ENCODE data around the gene PDE1C.

PDE1C gene

DNA sequence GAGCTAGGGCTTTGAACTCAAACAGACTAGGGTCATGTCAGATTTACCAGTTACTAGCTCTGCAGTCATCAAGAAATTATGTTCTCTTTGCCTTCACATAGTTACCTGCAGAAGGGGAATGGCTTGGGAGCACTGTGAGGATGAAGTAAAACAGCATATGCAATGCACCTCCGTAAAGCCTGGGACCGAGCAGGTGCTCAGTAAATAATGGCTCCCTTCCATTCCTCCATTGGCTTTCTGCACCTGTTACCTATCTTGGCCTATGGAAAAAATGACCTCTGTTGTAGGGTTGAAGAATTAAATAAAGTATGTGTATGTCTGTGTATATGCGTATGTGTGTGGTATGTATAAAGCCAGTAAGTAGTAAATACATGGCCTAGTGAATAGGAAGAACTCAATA, 78.8 kb downstream of the PDE1C start:
- no peak for DNase-seq (ENCODE audit: low spot score)

DNA sequence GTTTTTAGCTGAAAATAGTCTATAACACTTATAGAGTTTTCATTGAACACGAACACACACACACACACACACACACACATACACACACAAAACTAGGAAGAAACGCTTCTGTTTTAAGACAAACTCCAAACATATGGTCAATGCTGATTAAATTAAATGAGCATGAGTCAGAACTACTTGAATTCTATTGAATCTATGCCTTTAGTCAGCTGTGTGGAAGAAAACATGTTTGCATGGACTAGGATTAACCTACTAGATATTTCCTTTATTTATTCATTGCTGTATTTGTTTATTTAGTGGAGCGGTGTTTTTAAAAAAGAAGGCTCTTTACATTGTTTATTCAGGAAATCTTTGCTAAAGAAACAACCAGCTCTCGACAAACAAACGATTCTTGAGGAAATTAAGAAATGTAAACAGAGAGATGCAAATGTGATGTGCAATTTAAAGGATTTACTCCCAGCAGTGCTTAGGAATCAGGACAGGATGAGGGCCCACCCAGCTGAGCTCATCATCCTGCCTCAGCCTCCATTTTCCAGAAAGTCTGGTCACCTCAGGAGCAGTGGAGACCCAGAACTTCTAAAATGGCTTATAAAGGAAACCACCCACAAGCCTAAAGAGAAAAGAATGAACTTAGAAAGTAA, 83.2 kb downstream of the PDE1C start:
- DNase-seq (ENCODE audit: low spot score), result no peak

DNA sequence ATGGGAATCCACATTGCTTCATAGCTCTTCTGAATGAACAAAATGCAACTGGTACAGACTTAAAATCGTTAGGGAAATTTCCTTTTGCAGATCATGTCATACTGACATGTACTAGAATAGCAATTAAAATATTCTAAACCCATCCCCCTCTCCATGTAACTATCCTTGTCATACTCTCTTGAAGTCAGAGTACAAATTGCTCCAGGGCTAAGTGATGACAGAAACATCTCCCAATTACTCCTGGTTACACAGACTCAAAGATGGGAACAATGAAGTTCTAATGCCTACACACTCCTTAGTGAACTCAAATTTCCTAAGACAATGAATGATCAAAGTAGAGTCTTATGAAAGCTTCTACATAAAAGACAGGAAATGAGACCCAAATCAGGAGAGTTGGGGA, 87.2 kb downstream of the PDE1C start:
- DNase-seq (ENCODE audit: low spot score), result no peak

DNA sequence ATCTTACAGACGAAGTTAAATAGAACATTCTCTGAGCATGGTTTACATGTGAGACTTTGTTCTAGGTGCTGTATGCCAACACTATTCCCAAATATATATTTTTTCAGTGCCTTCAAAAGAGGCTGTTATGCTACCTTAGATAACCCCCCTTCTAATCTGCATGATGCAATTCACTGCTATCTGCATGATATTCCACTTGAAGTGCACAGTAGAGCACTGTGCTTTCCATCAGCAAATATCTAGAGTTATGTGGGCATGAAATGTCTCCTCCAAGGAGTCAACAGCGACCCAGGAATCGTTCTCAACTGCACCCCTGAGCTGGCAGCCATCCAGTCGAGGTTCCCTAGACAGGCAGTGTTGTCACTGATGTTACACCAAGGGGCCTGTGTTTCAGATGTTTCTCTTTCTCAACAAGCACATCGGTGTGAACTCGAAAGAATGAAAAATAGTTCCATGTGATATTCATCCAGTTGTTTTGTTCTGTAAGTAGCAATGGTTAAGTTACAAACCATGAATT, 88.3 kb downstream of the PDE1C start:
- DNase-seq (ENCODE audit: low spot score), result no peak

DNA sequence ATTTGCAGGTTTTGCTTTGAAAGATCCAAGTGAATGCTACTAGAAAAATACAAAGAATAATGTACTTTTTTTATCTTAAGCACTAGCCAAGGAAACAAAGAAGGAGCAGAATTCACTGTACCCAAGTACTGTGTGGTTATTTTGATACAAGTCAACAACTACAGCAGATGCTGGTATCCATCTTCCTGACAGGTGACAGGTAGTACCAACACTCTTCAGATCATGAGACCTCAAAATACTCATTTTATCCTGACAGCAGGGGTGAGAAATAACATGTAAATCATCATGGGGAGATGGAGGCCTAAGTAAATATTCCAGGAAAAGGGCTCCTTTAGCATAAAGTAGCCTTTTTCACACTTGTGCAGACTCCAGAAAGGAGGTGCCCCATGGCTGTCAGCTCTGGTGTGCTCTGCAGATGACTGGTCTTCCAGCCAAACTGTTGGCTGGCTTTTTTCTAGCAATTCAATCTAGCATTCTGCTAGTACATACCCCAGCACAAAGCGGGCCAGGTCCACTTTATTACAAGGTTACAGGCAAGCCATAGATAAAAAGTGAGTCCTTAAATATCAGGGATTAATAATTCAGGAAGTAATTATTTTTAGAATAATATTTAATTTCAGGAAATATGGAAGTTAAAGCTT, 90.4 kb downstream of the PDE1C start:
- no peak for DNase-seq (ENCODE audit: low spot score)

DNA sequence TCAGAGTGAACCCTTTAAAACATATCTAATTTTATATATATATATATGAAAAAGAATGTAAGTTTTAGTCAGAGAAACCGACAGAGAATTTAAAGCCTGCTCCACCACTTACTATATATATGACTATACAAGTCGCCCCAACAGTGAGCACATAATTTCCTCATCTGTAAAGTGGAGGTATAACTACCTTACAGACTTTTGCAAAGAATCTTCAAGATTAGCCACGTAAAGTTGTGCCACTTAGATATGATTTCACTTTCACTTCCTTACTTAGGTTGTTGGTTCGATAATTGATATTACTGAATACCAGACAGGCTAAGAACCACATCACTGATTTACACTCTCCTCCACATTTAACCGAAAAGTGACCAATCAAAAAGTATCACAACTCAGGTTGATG, 94.7 kb downstream of the PDE1C start:
- DNase-seq (ENCODE audit: low spot score), result no peak

DNA sequence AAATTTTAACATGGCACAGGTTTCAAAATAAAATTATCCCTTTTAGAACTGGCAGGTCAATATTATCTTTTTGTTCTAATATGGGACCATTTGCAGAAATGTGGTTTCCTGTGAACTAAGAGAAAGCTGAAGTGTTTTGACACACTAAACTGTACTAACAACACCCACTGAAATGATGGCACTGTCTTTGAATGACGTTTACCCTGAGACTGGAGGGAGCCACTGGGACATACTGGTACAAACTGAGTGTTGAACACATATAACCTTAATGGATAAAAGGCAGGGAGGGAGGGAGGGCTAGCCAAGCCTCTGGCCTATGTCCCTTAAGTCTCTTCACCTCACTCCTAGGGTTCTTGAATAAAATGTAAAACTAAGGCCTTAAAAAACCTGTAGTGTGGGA, 95.9 kb downstream of the PDE1C start:
- no peak for DNase-seq (ENCODE audit: low spot score)

DNA sequence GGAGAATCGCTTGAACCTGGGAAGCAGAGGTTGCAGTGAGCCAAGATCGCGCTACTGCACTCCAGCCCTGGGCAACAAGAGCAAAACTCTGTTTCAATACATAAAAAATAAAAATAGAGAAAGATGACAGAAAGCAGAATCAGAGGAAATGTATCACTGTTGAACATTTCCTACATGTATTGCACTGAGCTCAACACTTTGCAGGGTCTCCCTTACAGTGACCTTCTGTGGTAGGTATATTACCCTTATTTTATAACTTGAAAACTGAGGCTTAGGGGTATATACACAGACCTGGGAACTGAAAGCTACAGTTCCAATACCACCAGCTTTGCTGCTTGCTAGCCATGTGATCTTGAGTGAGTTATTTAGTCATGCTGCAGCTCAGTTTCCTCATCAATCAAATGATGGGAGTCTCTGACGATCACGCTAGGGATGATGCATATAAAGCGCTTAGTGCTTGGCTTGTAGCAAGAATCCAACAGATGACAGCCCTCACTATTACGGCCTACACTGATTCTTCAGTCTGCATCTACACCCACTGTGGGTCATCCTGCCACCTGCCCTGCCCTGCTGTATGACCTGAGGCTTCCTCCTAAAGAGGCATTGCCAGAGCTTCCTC, 99.0 kb downstream of the PDE1C start:
- no peak for DNase-seq (ENCODE audit: low spot score)

DNA sequence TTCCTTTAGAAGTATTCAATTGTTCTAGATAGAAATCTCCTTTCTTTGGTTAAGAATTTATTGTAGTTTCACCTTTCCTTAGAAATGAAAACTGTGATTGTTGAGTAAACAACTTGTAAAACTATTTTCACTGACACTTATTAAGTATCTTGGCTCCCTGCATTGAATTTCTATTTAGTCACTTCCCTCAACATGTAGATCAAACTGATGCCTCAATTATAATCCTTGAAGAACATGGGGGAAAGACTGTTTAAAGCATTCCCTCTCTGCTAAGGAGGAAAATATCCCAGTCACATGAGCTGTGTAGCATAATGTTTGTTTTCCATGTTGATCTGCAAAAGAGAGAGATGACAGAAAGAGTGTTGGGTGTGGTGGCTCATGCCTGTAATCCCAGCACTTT, 99.7 kb downstream of the PDE1C start:
- no peak for DNase-seq (ENCODE audit: low spot score)

DNA sequence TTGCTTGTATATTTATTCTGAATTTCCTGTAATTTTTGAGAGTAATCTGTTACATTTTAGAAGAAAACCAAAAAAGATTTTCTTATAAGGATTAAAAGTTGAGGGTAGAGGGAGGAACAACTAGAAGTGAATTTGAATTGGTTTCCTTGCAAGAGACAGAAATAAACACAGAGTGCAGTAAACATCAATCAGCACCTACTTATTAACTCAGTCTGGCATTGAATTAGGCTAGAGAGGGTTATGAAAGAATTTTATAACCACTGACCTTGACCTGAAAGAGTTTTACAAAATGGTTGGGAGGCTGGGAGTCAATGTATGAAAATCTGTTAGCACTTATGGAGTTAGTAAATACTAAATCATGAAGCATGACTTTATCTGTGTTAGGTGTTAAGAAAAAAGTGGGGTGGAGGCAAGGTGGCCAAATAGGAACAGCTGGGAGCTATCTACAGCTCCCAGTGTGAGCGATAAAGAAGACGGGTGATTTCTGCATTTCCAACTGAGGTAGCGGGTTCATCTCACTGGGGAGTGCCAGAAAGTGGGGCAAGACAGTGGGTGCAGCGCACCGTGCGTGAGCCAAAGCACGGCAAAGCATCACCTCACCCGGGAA, 106.5 kb downstream of the PDE1C start:
- no peak for DNase-seq (ENCODE audit: low spot score)

DNA sequence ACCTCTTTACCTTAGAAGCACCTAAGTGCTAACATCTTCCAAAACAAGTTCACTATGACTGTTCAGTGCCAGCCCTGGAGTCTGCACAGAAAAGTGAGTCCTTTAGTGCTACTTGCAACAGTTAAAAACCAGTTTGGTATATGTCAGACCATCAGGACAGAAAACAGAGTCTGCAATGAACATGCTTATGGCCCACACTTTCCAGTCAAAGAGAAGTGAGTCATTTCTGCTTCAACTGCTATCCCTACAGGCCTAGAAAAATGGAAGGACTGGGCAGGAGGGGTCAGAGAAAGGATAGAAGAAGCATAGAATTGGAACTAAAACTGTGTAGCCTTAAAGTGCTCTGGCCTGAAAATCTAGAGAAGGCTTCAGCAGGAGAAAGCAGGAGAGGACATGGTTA, 108.0 kb downstream of the PDE1C start:
- no peak for DNase-seq (ENCODE audit: low spot score)

DNA sequence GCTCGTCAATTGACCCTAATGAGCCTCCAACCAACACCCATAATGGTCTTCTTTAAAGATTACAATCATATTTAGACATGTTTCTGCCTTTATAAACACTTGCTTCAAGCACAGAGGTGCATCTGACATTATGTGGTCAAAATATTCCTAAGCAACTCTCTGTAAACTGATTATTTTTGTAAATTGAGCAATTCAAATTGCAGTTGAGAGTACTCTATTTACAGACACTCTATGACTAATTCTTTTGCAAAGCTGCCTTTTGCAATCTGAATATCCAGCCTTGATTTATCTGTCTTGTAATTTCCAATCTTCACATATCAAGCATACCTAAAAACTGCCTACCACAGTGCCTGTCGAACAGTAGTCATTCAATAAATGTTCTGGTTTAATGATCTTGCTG, 112.0 kb downstream of the PDE1C start:
- DNase-seq (ENCODE audit: low spot score), result no peak

DNA sequence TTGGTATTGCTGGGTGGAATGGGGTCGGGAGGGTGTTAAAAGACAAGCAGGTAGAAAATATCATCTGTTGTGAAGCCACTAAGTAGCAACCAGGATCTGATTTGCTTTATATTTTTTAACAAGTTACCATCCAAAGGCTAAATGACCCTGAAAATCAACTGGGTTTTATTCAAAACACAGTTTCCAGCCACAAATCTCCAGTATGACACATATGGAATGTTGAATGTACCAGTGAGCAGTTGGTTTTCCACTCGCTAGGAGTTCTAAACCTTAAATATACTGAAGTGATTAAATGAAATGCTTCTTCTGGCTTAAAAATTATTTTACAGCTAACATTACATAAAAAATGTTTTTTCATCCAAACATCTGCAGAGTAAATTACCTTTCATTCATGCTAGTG, 112.5 kb downstream of the PDE1C start:
- no peak for DNase-seq (ENCODE audit: low spot score)

DNA sequence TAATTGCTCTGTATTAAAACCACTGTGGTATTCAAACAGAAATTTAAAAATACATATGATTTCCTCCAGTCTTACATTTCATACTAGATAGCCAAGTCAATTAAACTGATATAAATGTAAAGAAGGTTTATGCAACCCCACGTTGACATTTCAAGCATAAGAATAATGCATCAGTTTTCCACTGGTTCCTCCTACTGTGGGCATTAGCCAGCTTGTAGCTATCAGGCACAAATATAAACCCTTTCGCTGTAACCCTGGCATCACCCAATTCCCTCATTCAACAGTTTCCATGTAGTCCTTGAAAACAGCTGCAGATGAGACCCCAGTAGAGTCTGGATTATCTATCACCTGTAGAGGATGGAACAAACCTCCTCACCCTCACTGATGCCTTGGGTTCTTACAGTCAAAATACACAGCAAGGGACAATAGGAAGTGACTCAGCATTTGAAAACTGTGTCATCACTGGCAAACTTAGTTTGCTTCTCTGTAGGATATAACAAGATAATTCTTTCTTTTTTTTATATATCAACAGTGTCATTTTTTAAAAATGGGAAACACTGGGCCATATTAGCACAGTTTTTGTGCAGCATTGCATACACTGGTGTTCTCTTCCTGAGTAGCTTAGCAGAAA, 113.0 kb downstream of the PDE1C start:
- no peak for DNase-seq (ENCODE audit: low spot score)

DNA sequence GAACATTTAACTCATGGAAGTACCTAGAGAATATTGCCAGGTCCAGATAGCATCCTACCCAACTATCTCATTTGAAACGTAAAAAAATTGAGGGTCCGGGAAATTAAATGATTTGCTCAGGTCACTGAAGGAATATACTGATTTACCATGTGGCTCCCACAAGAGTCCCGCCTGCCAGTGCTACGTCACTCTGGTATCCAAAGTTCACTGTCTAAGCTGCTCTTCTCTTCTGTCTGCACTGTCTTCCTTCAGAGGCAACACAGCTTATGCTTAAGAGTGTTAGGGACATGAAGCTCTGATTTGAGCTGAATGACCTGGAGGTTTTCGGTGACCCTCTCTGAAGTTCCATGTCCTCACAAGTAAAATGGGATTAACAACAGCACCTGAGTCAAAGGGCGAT, 114.6 kb downstream of the PDE1C start:
- no peak for DNase-seq (ENCODE audit: low spot score)

DNA sequence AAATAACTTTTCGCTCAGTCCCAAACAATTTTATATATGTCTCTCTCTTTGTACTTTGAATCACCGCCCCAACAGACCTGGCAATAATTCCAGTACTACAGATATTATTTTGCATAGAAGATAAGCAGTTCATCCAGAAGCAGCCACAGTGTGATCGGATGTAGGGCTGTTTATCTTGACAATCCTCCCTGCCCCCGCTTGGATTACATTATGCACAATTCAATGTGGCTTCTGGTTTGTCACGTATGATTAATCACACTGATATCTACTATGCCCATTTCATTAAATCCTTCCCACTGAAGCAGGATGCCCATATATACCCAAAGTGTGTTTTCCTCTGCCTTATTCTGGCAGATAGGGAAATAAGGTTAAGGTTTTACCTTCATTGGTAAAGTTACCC, 115.2 kb downstream of the PDE1C start:
- DNase-seq (ENCODE audit: low spot score), result no peak

DNA sequence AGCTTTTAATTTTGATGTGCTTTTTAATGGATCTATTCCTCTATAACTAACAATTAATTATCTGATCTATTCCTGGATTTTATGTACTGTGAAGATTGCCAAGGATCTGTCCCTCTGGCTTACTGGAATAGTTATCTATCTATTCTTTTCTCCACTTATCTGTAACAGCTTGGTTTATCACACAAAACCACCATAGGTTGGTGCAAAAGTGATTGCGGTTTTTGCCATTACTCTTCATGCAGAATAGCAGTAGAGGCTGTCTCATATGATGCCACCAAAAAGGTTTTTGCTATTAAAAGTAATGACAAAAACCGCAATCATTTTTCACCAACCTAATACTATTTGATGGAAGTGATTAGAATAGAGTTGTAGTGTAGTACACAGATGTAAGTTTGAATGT, 115.7 kb downstream of the PDE1C start:
- no peak for DNase-seq (ENCODE audit: low spot score)

DNA sequence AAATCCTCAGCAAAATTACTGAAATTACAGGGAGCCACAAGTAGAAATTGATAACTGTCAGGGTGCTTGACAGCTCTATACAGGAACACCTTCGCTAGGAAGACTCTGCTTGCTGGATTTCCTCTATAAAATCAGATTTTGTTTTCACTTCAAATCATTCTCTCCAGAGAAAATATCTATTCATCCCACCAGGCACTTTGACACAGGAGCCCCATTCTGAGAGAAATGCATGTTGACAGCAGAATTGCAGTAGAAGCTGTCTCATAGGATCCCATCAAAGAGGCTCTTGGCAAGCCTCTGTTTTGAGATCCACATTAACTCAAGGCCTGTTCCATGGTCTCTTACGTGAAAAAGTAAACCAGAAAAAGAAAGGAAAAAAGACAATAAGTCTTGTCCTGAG, 116.8 kb downstream of the PDE1C start:
- no peak for DNase-seq (ENCODE audit: low spot score)

DNA sequence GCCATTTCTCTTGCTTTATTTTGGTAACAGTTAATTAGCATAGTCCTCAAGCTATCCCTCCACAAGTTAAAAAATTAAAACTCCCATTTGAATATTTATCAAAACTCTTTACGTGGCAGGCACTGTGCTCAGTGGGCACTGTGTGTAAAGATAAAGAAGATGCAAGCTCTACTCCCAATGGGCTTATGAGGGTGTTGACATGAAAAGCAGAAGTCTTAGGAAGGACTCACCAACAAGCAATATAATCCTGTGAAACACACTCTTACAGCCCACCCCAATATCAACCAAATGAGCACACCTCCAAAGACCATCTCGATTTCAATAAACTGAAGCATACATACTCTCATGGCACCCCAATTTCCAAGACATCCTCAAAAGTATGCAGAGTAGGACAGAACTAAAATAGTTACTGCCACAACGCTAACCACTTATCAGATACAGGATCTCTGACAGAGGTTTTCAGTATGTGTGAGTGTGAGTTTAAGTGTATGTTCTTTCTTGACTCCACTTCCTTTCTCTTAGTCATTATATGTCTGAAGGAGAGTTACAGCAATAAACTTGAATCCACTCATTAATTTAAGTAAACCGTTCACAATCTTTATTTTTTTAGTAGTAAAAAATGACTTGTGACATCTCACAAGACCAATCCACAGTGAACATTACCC, 120.0 kb downstream of the PDE1C start:
- no peak for DNase-seq (ENCODE audit: low spot score)

DNA sequence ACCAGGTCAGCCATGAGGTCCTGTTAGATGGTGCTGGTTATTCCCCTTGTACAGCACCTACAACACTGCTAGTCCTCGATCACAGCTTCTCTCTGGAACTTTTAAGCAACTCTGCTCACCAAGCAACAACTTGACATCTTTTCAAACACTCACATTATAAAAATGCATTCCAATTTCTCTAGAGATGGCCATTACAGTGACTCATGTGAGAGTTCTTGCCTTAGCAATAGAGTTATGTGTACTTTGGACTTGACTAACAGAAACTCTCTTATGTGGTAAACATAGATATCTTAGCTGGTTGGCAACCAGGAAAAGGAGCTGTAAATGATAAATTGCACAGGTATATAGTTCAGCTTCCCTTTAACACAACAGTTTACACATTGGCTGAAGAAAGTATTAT, 122.2 kb downstream of the PDE1C start:
- no peak for DNase-seq (ENCODE audit: low spot score)

DNA sequence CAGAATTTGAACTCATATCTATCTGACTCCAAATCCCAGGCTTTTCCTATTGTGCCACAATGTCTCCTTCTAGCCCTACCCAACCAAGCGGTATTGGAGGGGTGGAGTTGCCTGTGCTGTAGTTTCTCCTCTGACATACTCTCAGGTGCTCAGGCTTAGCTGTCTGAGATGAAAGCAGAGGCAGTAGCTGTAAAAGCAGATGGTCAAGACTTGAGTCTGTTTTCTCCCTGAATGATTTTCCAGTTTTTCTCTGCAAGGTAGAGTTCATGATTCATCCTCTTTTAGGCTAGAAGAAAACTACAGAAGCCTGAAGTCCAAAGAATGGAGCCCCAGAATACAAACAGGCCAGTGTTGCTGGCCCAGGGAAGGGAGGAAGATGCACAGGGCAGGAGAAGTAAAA, 130.0 kb downstream of the PDE1C start:
- DNase-seq (ENCODE audit: low spot score), result no peak

DNA sequence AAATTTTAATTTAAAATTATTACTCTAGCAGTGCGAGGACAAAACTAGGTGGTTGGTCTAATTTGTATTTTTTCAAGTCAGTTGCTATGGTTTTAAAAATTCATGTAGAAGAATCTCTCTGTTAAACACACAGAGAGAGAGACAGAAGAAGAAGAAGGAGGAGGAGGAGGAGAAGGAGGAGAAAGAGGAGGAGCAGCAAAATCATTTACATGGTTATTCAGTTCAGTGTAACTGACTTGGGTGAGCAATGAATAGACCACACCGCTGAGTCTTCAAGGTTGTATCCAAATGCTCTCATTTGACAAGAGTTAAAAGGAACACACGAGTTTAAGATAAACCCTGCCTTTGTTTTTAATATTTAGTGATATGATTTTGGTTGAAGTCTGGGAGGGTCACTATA, 131.1 kb downstream of the PDE1C start:
- no peak for DNase-seq (ENCODE audit: low spot score)

Measured in hematopoietic multipotent progenitor cell treated with erythropoietin and hydrocortisone succinate and interleukin-3 and kit ligand, for 15 days (in vitro differentiated cells).